Measurements from ENCODE around the gene SLC25A41. TPM values are rescaled to one million over a fixed set of nuclear protein-coding genes. Genes with fewer than 3 reads are reported as not detected.

Gene SLC25A41
- total RNA-seq, 6 experiments from 2014 or later, result 0.18 to 0.60 (median 0.56) TPM; not detected in 3

DNA sequence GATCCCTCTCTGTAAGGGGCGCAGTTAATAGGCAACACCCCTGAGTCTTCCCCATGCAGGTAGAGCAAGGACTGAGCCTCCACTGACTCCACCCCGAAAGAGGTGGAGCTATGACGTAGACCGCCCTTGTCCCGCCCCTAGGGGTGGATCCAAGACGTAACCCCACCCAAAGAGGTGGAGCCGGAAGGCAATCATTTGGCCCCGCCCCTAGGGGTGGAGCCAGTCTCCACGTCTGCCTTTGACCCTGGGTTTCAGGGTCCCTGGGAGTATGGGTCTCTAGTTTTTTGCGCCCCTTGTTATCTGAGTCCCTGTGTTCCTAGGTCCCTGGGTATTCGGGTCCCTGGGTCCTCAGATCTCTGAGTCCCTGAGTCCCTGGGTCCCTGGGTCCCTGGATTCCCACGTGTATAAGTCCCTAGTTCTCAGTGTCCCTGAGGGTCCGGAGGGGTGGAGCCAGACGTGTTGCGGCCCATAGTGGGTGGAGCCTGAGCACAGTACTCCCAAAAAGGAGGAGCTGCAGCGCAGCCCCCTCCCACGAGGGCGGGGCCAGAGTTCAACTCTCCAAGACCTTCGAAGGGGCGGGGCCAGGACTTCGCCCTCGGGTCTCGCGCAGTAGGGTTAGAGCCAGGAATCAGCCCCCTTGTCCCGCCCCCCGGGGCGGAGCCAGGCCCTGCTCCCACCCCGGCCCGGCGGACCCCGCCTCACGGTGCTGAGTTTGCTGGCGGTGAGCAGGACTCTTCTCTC, 42.8 kb upstream of the SLC25A41 start:
- H3K36me3 ChIP-seq, result no peaks in the 10 kb centered on the region
- H3K4me1 ChIP-seq, result no peaks in the 10 kb centered on the region
- H3K9me3 ChIP-seq, result no peaks in the 10 kb centered on the region
- peak; percentile 92 to 96 (median 93) for DNase-seq
- no peaks in the 10 kb centered on the region for H3K27me3 ChIP-seq
- intact Hi-C loops (cut with DNase I), result no loop called here
- H3K4me3 ChIP-seq, result peak overlapping the region; percentile 12 to 42 (median 35)
- H3K27ac ChIP-seq, result no peak overlapping the region
- ATAC-seq, result peak; percentile 93 to 94 (median 94)
- TF ChIP-seq CTCF (IDR thresholded peaks at IDR 0.05), result no peak
- TF ChIP-seq POLR2A (IDR thresholded peaks at IDR 0.05), result no peak
- WGBS (ENCODE audit: insufficient coverage, low coverage, low lambda C conversion rate, missing lambda C conversion rate), result 11% methylated on average over 5 of the region's 33 CpGs

DNA sequence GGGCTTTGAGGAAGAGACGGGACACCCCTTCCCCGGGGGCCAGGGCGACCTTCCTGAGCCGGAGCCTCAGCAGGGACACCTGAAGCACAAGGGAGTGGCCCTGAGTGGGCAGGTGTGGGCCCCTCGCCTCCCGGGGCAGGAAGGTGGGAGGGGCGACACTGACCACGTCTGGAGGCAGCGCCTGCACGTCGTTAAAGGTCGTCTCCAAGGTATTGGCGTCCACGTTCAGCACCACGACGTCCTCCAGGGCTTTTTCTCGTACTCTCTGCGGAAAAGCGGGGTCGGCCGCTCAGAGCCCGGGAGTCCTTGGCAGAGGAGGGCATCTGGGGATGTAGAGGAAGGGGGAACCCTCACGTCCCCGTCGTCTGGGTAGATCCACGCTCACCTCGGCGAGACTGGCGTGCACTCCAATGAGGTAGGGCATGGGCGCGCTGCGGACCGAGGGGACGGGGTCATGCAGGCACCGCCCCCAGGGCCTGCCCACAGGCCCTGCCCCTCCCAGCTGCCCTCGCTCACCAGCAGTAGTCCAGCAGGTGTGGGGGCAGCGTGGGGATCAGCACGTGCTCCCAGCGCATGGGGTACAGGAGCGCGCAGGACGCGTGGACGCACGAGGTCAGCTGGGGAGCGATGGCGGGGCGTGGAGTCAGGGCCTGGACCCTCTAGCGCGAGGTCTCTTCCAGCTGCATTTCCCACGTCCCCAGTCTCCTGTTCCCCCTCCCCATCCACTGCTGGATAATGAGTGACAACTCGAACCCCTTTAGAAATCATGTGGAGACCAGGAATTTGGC, 42.0 kb upstream of the SLC25A41 start:
- peak overlapping the region; percentile 12 to 42 (median 35) for H3K4me3 ChIP-seq
- H3K36me3 ChIP-seq, result no peaks in the 10 kb centered on the region
- DNase-seq (no peak), ATAC-seq (no peak)
- H3K9me3 ChIP-seq, result no peaks in the 10 kb centered on the region
- intact Hi-C loops (cut with DNase I), result no loop called here
- no peaks in the 10 kb centered on the region for H3K4me1 ChIP-seq
- WGBS (ENCODE audit: insufficient coverage, low coverage, low lambda C conversion rate, missing lambda C conversion rate), result 40% methylated on average over 24 of the region's 52 CpGs
- no peak overlapping the region for H3K27ac ChIP-seq
- no peak for TF ChIP-seq POLR2A (IDR thresholded peaks at IDR 0.05)
- TF ChIP-seq CTCF (IDR thresholded peaks at IDR 0.05), result no peak
- H3K27me3 ChIP-seq, result no peaks in the 10 kb centered on the region

- Histone ChIP-seq H3K27me3 (no peaks in the 10 kb centered on the region), H3K36me3 (no peaks in the 10 kb centered on the region), H3K4me3 (no peak overlapping the region), H3K4me1 (no peaks in the 10 kb centered on the region), H3K9me3 (no peaks in the 10 kb centered on the region), H3K27ac (no peak overlapping the region)
- ATAC-seq (no peak), DNase-seq (no peak)
- no peak for TF ChIP-seq POLR2A (IDR thresholded peaks at IDR 0.05)
- no peak for TF ChIP-seq CTCF (IDR thresholded peaks at IDR 0.05)
- intact Hi-C loops (cut with DNase I), result no loop called here
- WGBS (ENCODE audit: insufficient coverage, low coverage, low lambda C conversion rate, missing lambda C conversion rate), result 61% methylated on average over 9 of the region's 9 CpGs
Measured at GRCh38 chr19:6473647-6474046, 40.1 kb upstream of the SLC25A41 start.

DNA sequence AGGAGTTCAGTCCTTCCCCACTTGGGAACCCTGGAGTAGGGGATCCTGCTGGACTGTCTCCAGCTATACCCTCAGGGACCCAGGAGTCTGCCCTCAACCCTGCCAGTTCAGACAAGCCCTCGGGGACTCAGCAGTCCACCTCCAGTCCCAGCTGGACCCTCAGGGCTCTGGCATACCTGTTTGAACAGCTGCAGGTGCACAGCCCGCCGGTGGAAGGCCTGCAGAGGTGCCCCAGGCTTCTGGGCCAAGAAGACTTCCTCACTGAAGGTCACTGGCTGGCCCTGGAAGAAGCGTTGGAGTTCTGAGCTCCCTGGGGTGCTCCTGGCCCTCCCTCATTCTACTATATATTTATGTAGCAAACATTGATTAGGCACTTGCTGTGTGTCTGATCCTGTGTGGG, 39.1 kb upstream of the SLC25A41 start:
- WGBS (ENCODE audit: insufficient coverage, low coverage, low lambda C conversion rate, missing lambda C conversion rate), result 100% methylated on average over 1 of the region's 4 CpGs
- no peaks in the 10 kb centered on the region for H3K27me3 ChIP-seq
- no peaks in the 10 kb centered on the region for H3K9me3 ChIP-seq
- no peak overlapping the region for H3K27ac ChIP-seq
- no peak for DNase-seq
- ATAC-seq, result no peak
- H3K36me3 ChIP-seq, result no peaks in the 10 kb centered on the region
- intact Hi-C loops (cut with DNase I), result no loop called here
- H3K4me1 ChIP-seq, result no peaks in the 10 kb centered on the region
- TF ChIP-seq POLR2A (IDR thresholded peaks at IDR 0.05), result no peak
- TF ChIP-seq CTCF (IDR thresholded peaks at IDR 0.05), result no peak
- no peak overlapping the region for H3K4me3 ChIP-seq

All from right lobe of liver (tissue), 6 donors.